Measurements from ENCODE around the gene SORBS1. TPM values are rescaled to one million over a fixed set of nuclear protein-coding genes. Genes with fewer than 3 reads are reported as not detected.

Gene SORBS1
- total RNA-seq, 8 experiments from 2014 or later: 2.0 to 105 (median 35.8) TPM

- 14 to 100% (median 80%) methylated on average over 1 to 3 of the region's 3 CpGs; no CpG with 5 or more reads in 3 of the 10 experiments for WGBS, 10 experiments
- in situ Hi-C loops (cut with MboI; ENCODE audit: low pct_unique_long_range_greater_than_20kb in 2 of 9, low sequenced_read_pairs in 9 of 9, unreplicated experiment in 9 of 9): no loop called here
- no peak for ATAC-seq (replicated peaks in 6 of 8)
- Histone ChIP-seq H3K27ac (no peak overlapping the region), H3K4me1 (replicated peaks in 1 of 2) (no peaks in the 10 kb centered on the region), H3K4me3 (no peak overlapping the region)
Observed at GRCh38 chr10:95397747-95398146, 163.4 kb downstream of the SORBS1 start.

GRCh38 chr10:95395947-95396449 is 165.2 kb downstream of the SORBS1 start:
- no peak overlapping the region for H3K4me3 ChIP-seq
- no peaks in the 10 kb centered on the region for H3K4me1 ChIP-seq (replicated peaks in 1 of 2)
- WGBS, 10 experiments: 56 to 100% (median 82%) methylated on average over 1 to 4 of the region's 10 CpGs; no CpG with 5 or more reads in 2 of the 10 experiments
- ATAC-seq (replicated peaks in 6 of 8): no peak
- H3K27ac ChIP-seq: no peak overlapping the region
- in situ Hi-C loops (cut with MboI; ENCODE audit: low pct_unique_long_range_greater_than_20kb in 2 of 9, low sequenced_read_pairs in 9 of 9, unreplicated experiment in 9 of 9): no loop called here

GRCh38 chr10:95394161-95394880 is 166.8 kb downstream of the SORBS1 start:
- in situ Hi-C loops (cut with MboI; ENCODE audit: low pct_unique_long_range_greater_than_20kb in 2 of 9, low sequenced_read_pairs in 9 of 9, unreplicated experiment in 9 of 9): no loop called here
- no peak overlapping the region for H3K27ac ChIP-seq
- no peaks in the 10 kb centered on the region for H3K4me1 ChIP-seq (replicated peaks in 1 of 2)
- H3K4me3 ChIP-seq: no peak overlapping the region
- ATAC-seq (replicated peaks in 6 of 8): no peak
- 29 to 100% (median 90%) methylated on average over 1 to 6 of the region's 6 CpGs for WGBS, 10 experiments

- in situ Hi-C loops (cut with MboI; ENCODE audit: low pct_unique_long_range_greater_than_20kb in 2 of 9, low sequenced_read_pairs in 9 of 9, unreplicated experiment in 9 of 9): no loop called here
- whole genome bisulfite sequencing, 10 experiments: 40 to 100% (median 80%) methylated on average over 2 to 6 of the region's 7 CpGs; no CpG with 5 or more reads in 2 of the 10 experiments
- no peak overlapping the region for H3K4me3 ChIP-seq
- no peaks in the 10 kb centered on the region for H3K4me1 ChIP-seq (replicated peaks in 1 of 2)
- no peak for ATAC-seq (replicated peaks in 6 of 8)
- no peak overlapping the region for H3K27ac ChIP-seq
Observed at GRCh38 chr10:95392681-95393164, 168.4 kb downstream of the SORBS1 start.

GRCh38 chr10:95392217-95392584 is 169.0 kb downstream of the SORBS1 start:
- no peaks in the 10 kb centered on the region for H3K4me1 ChIP-seq (replicated peaks in 1 of 2)
- in situ Hi-C loops (cut with MboI; ENCODE audit: low pct_unique_long_range_greater_than_20kb in 2 of 9, low sequenced_read_pairs in 9 of 9, unreplicated experiment in 9 of 9): no loop called here
- no peak for ATAC-seq (replicated peaks in 6 of 8)
- no peak overlapping the region for H3K4me3 ChIP-seq
- WGBS, 10 experiments: 38 to 100% (median 92%) methylated on average over 2 to 3 of the region's 3 CpGs
- H3K27ac ChIP-seq: no peak overlapping the region

GRCh38 chr10:95391581-95392216 is 169.5 kb downstream of the SORBS1 start:
- WGBS, 10 experiments: 0 to 62% (median 13%) methylated on average over 1 to 4 of the region's 4 CpGs; no CpG with 5 or more reads in 2 of the 10 experiments
- Histone ChIP-seq H3K4me3 (no peak overlapping the region), H3K4me1 (replicated peaks in 1 of 2) (no peaks in the 10 kb centered on the region), H3K27ac (no peak overlapping the region)
- in situ Hi-C loops (cut with MboI; ENCODE audit: low pct_unique_long_range_greater_than_20kb in 2 of 9, low sequenced_read_pairs in 9 of 9, unreplicated experiment in 9 of 9): no loop called here
- ATAC-seq (replicated peaks in 6 of 8): peak; percentile 50 to 99 (median 81)

GRCh38 chr10:95391164-95391563 is 170.0 kb downstream of the SORBS1 start:
- in situ Hi-C loops (cut with MboI; ENCODE audit: low pct_unique_long_range_greater_than_20kb in 2 of 9, low sequenced_read_pairs in 9 of 9, unreplicated experiment in 9 of 9): no loop called here
- no peak for ATAC-seq (replicated peaks in 6 of 8)
- Histone ChIP-seq H3K4me3 (no peak overlapping the region), H3K27ac (no peak overlapping the region), H3K4me1 (replicated peaks in 1 of 2) (no peaks in the 10 kb centered on the region)
- 0 to 100% (median 60%) methylated on average over 1 of the region's 1 CpG; no CpG with 5 or more reads in 3 of the 10 experiments for WGBS, 10 experiments

GRCh38 chr10:95389982-95390381 is 171.2 kb downstream of the SORBS1 start:
- in situ Hi-C loops (cut with MboI; ENCODE audit: low pct_unique_long_range_greater_than_20kb in 2 of 9, low sequenced_read_pairs in 9 of 9, unreplicated experiment in 9 of 9): no loop called here
- ATAC-seq (replicated peaks in 6 of 8): no peak
- Histone ChIP-seq H3K4me1 (replicated peaks in 1 of 2) (no peaks in the 10 kb centered on the region), H3K4me3 (no peak overlapping the region), H3K27ac (no peak overlapping the region)
- 60 to 100% (median 90%) methylated on average over 1 to 4 of the region's 4 CpGs; no CpG with 5 or more reads in 4 of the 10 experiments for WGBS, 10 experiments

GRCh38 chr10:95389176-95389575 is 172.0 kb downstream of the SORBS1 start:
- WGBS, 10 experiments: 0 to 88% (median 57%) methylated on average over 1 to 2 of the region's 2 CpGs; no CpG with 5 or more reads in 3 of the 10 experiments
- Histone ChIP-seq H3K4me3 (no peak overlapping the region), H3K27ac (no peak overlapping the region), H3K4me1 (replicated peaks in 1 of 2) (no peaks in the 10 kb centered on the region)
- in situ Hi-C loops (cut with MboI; ENCODE audit: low pct_unique_long_range_greater_than_20kb in 2 of 9, low sequenced_read_pairs in 9 of 9, unreplicated experiment in 9 of 9): no loop called here
- no peak for ATAC-seq (replicated peaks in 6 of 8)

- 0 to 67% (median 40%) methylated on average over 1 of the region's 1 CpG; no CpG with 5 or more reads in 3 of the 10 experiments for WGBS, 10 experiments
- ATAC-seq (replicated peaks in 6 of 8): peak in 2 of 8 experiments; percentile 17 to 79
- in situ Hi-C loops (cut with MboI; ENCODE audit: low pct_unique_long_range_greater_than_20kb in 2 of 9, low sequenced_read_pairs in 9 of 9, unreplicated experiment in 9 of 9): no loop called here
- H3K27ac ChIP-seq: no peak overlapping the region
- H3K4me1 ChIP-seq (replicated peaks in 1 of 2): no peaks in the 10 kb centered on the region
- H3K4me3 ChIP-seq: no peak overlapping the region
Observed at GRCh38 chr10:95388539-95388938, 172.6 kb downstream of the SORBS1 start.

GRCh38 chr10:95388109-95388471 is 173.1 kb downstream of the SORBS1 start:
- in situ Hi-C loops (cut with MboI; ENCODE audit: low pct_unique_long_range_greater_than_20kb in 2 of 9, low sequenced_read_pairs in 9 of 9, unreplicated experiment in 9 of 9): no loop called here
- H3K27ac ChIP-seq: no peak overlapping the region
- H3K4me3 ChIP-seq: no peak overlapping the region
- WGBS, 10 experiments: 0 to 100% (median 80%) methylated on average over 1 to 5 of the region's 5 CpGs; no CpG with 5 or more reads in 3 of the 10 experiments
- no peaks in the 10 kb centered on the region for H3K4me1 ChIP-seq (replicated peaks in 1 of 2)
- no peak for ATAC-seq (replicated peaks in 6 of 8)

GRCh38 chr10:95384011-95384704 is 177.0 kb downstream of the SORBS1 start:
- no peak overlapping the region for H3K27ac ChIP-seq
- in situ Hi-C loops (cut with MboI; ENCODE audit: low pct_unique_long_range_greater_than_20kb in 2 of 9, low sequenced_read_pairs in 9 of 9, unreplicated experiment in 9 of 9): no loop called here
- 63 to 100% (median 95%) methylated on average over 1 to 12 of the region's 12 CpGs; no CpG with 5 or more reads in 1 of the 10 experiments for WGBS, 10 experiments
- no peak for ATAC-seq (replicated peaks in 6 of 8)
- H3K4me3 ChIP-seq: no peak overlapping the region
- H3K4me1 ChIP-seq (replicated peaks in 1 of 2): no peaks in the 10 kb centered on the region

GRCh38 chr10:95382596-95382995 is 178.6 kb downstream of the SORBS1 start:
- Histone ChIP-seq H3K27ac (no peak overlapping the region), H3K4me1 (replicated peaks in 1 of 2) (no peaks in the 10 kb centered on the region), H3K4me3 (no peak overlapping the region)
- in situ Hi-C loops (cut with MboI; ENCODE audit: low pct_unique_long_range_greater_than_20kb in 2 of 9, low sequenced_read_pairs in 9 of 9, unreplicated experiment in 9 of 9): no loop called here
- 36 to 100% (median 70%) methylated on average over 1 to 2 of the region's 2 CpGs; no CpG with 5 or more reads in 3 of the 10 experiments for WGBS, 10 experiments
- ATAC-seq (replicated peaks in 6 of 8): no peak
